ENCODE results near the gene C16orf90.
A peak's percentile ranks its signal among the peaks of the same experiment; 100 is the strongest.
"Not testable (repeated sequence)": the region's sequence is repeated elsewhere in the genome, so short reads cannot be mapped to it uniquely, and the experiment has no call there.

Gene C16orf90, protein sequence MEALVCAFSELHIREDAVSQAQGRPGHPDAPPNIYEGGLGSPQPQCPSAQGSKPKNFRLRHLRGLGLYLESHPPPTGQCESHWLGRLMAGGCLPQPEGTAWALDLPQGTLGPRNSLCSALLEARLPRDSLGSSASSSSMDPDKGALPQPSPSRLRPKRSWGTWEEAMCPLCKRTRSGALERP

DNA sequence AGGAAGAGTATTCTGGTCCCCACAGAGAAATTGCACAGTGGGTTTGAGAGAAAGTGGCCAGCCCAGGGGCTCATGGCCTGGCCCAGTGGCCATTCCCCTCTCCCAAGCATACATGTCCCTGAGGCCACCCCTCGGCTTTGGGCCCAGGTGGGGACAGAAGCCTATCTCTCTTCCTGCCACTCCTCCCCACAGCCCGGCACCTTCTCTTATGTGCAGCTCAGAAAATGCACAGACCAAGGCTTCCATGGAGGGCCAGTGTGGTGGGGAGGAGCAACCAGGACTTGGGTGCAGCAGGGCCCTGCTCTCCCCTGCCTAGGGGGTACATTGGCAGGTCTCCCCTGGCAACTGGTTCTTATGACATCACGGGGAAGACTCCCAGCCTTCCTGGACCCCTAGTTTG is at the start of gene C16orf90:
Gene C16orf90 (minus strand): TSS at position 314 of the 400 bp plus-strand sequence. CDS start 68 bp downstream, at position 246.
- Mint-ChIP-seq H3K27ac (no peak within 1 kb of the TSS), H3K4me3 (no peak within 1 kb of the TSS), H3K36me3 (ENCODE audit: low read depth) (no peaks in the 10 kb centered on the region), H3K27me3 (no peaks in the 10 kb centered on the region), H3K4me1 (peaks cover 7% of the 10 kb centered on the region), H3K9me3 (no peaks in the 10 kb centered on the region)
- DNase-seq, result no peak
- ATAC-seq, result no peak

DNA sequence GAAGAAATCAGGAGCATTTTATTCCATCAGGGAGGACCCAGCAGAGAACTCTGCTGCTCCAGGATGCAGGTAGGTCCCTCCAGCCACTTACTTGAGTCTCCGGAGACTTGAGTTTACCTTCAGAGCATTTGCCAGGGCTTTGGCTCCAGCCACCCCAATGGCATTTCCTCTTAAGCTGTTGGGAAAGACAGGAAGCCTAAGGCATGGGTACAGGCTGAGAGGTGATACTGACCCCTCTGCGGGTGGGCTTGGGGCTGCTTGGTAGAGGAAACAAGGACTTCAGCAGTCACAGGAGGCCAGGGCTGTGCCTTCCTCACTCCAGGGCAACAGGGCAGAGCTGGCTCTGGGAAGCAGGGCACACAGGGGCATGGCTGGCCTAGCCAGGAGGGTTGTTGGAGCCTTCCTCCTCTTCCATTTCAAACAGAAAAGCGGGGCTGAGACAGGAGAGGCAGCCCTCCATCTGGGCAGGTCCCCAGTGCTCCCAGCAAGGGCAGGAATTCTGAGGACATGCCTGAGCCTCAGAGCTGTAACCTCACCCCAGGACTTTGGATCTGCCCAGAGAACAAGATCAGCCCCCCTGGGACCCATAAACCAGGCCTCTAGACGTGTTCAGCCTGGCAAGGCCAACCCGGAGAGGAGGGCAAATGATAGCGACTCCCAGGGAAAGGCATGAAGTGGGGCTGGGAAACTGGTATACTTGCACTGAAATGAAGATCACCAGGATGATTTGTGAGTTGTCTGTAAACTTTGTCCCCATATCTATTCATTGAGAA is 47.5 kb upstream of the C16orf90 start:
- Mint-ChIP-seq H3K4me3 (no peak overlapping the region), H3K4me1 (no peaks in the 10 kb centered on the region), H3K27me3 (no peaks in the 10 kb centered on the region), H3K27ac (no peak overlapping the region), H3K36me3 (ENCODE audit: low read depth) (peaks cover 10% of the 10 kb centered on the region), H3K9me3 (no peaks in the 10 kb centered on the region)
- ATAC-seq (no peak), DNase-seq (no peak)

DNA sequence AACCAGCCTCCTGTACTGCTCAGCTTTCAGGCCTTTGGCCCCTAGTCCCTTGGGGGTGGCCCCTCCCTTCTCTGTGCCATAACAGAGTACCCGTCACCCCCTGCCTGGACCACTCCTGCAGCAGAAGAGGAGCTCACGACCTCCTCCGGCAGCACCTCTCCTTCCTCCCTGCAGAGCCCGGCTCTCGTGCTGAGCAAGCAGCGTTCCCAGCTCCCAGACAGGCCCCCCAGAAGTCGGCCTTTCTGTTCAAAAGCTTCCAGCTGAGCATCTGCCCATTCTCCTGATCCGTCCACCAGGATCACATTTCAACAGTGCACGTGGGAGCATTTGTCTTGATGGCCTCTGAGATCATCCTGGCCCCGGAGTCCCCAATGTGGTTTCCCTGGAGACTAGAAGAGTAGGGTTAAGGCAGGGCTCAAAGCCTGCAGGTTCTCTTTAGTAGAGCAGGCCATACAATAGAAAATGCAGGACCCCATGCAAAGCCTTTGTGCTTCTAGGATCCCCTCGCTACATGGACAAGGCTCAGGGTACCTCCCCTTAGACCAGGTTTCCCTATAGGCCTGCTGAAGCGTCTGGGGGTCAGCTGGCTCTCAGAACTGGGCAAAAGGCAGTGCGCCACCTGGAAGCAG is 46.4 kb upstream of the C16orf90 start:
- Mint-ChIP-seq H3K27me3 (no peaks in the 10 kb centered on the region), H3K36me3 (ENCODE audit: low read depth) (peaks cover 10% of the 10 kb centered on the region), H3K4me3 (no peak overlapping the region), H3K27ac (no peak overlapping the region), H3K9me3 (no peaks in the 10 kb centered on the region), H3K4me1 (no peaks in the 10 kb centered on the region)
- DNase-seq (no peak), ATAC-seq (no peak)

DNA sequence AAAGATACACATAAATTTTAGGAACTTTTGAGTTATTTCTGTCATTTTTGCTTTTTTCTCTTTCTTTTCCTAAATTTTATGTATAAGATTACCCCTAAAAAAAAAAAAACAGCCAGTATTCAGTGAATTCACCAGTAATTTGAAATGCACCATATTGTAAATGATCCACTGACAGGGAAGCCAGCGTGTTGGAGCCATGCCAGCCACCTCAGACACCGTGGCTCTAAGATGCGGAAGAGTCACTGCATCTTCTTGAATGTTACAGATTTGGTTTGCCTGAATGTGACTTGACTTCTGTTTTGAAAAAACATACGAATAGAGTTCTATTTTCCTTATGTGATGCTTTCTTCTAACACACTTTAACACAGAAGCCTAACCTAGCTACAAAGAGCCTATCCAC is 42.9 kb upstream of the C16orf90 start:
- H3K27ac Mint-ChIP-seq, result no peak overlapping the region
- no peaks in the 10 kb centered on the region for H3K27me3 Mint-ChIP-seq
- DNase-seq (no peak), ATAC-seq (no peak)
- H3K36me3 Mint-ChIP-seq (ENCODE audit: low read depth), result peaks cover 13% of the 10 kb centered on the region
- no peaks in the 10 kb centered on the region for H3K4me1 Mint-ChIP-seq
- no peaks in the 10 kb centered on the region for H3K9me3 Mint-ChIP-seq
- H3K4me3 Mint-ChIP-seq, result no peak overlapping the region

DNA sequence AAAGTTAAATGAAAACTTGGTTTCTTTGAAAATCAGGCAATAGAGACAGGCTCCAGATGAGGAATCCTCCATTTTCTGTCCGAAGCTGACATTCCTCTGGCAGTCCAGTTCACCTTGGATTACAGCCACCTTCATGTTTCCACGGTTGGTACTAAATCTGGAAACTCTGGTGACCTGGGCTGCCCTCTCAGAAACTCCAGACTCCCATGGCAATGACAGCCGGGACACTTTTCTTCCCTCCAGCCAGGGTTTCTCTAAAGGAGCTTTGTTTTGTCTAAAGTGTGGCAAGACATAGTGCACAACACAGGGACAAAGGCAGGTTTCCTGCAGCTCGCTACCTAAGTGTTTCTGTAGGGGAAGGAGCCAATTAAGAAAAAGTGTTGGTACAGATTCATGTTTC is 41.6 kb upstream of the C16orf90 start:
- no peak for ATAC-seq
- no peak overlapping the region for H3K4me3 Mint-ChIP-seq

DNA sequence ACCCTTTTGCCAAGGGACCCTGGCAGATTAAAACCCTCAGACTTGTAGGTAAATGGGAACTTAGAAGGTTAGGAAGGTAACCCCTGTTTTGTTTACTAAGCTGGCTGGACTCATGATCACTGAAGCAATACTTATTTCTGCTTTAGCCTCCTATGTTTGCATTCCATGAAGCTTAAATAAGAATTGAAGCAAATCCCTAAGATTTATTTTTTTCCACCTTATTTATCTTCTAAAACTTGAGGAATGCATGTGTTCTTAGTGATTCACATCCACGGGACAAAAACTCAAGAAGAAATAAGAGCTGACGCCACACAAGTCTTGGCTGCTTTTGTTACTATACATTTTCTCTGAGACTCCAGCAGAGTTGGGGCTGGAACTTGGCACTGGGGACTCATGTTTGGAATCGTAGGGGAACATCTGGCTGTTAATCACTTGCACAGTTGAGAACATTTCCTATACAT is 41.0 kb upstream of the C16orf90 start:
- H3K27ac Mint-ChIP-seq, result no peak overlapping the region
- no peak for ATAC-seq
- no peak for DNase-seq
- H3K27me3 Mint-ChIP-seq, result no peaks in the 10 kb centered on the region
- peaks cover 17% of the 10 kb centered on the region for H3K36me3 Mint-ChIP-seq (ENCODE audit: low read depth)
- H3K4me3 Mint-ChIP-seq, result no peak overlapping the region
- H3K4me1 Mint-ChIP-seq, result no peaks in the 10 kb centered on the region
- no peaks in the 10 kb centered on the region for H3K9me3 Mint-ChIP-seq

More for the DNA sequence above, 41.6 kb upstream of the C16orf90 start:
- no peaks in the 10 kb centered on the region for H3K27me3 Mint-ChIP-seq
- no peak overlapping the region for H3K27ac Mint-ChIP-seq
- no peak for DNase-seq
- peaks cover 17% of the 10 kb centered on the region for H3K36me3 Mint-ChIP-seq (ENCODE audit: low read depth)
- no peaks in the 10 kb centered on the region for H3K9me3 Mint-ChIP-seq
- H3K4me1 Mint-ChIP-seq, result no peaks in the 10 kb centered on the region

DNA sequence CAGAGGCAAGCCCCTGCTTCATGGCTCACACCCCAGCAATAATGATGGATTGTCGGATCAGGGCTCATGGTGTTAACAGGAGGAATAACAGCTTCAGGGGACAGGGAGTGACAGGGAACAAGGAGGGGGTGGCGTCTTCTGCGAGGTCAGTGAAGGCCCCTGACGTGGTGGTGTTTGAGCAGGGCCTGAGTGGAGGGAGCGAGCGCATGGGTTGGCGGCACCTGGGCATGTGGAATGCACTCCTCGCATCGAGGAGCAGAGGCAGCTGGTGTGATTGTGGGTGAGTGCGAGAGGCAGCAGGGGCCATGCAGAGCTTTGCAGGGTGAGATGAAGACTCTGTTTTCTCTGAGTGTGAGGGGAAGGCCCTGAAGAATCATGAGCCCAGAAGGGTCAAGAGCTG is 38.8 kb upstream of the C16orf90 start:
- Mint-ChIP-seq H3K27me3 (no peaks in the 10 kb centered on the region), H3K4me1 (no peaks in the 10 kb centered on the region), H3K36me3 (ENCODE audit: low read depth) (peaks cover 10% of the 10 kb centered on the region), H3K27ac (no peak overlapping the region), H3K4me3 (no peak overlapping the region), H3K9me3 (no peaks in the 10 kb centered on the region)
- no peak for ATAC-seq
- DNase-seq, result no peak

DNA sequence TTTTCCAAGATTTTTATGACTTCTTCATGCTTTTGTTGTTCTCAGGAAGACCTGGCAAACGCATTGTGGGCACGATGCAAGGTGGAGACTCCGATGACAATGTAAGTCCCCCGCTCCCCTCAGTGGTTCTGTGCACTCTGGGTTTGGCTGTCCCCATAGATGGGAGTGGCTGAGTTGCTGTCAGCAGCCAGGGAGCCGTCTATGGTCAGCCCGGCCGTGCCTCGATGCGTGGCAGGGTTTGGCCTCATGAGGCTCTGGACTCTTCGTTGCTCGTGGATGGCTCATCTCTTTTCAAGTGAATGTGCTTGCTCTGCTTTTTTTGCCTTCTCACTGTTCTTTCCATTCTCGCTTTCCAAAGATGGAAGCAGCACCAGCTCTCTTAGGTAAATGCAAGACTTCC is 37.5 kb upstream of the C16orf90 start:
- DNase-seq, result no peak
- Mint-ChIP-seq H3K27me3 (no peaks in the 10 kb centered on the region), H3K27ac (no peak overlapping the region), H3K36me3 (ENCODE audit: low read depth) (peaks cover 11% of the 10 kb centered on the region), H3K4me1 (no peaks in the 10 kb centered on the region), H3K9me3 (no peaks in the 10 kb centered on the region), H3K4me3 (no peak overlapping the region)
- no peak for ATAC-seq

DNA sequence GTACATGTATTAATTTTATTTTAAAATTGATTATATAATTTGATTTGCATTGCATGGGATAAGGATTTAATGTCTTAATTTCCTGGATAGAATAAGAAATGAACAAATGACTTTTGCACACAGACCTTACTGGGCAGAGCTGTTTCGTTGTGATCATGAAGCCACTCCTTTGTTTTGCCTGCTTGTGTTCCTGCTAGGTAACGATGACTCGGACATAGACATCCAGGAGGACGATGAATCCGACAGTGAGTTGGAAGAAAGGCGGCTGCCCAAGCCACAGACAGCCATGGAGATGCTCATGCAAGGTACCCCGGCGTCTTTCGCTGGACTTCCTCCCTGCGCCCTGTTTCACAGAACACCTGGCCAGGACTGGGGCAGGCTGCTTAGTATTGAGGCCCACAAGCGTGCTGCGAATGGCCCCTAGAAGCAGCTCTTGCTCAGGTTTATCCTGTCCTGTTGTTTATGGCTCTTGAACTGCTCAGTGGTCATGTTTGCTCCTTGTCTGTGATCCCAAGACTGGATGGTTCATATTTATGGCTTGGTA is 35.2 kb upstream of the C16orf90 start:
- H3K27me3 Mint-ChIP-seq, result no peaks in the 10 kb centered on the region
- no peak for ATAC-seq
- DNase-seq, result no peak
- no peak overlapping the region for H3K27ac Mint-ChIP-seq
- no peaks in the 10 kb centered on the region for H3K4me1 Mint-ChIP-seq
- H3K4me3 Mint-ChIP-seq, result no peak overlapping the region
- H3K9me3 Mint-ChIP-seq, result no peaks in the 10 kb centered on the region
- peaks cover 8% of the 10 kb centered on the region for H3K36me3 Mint-ChIP-seq (ENCODE audit: low read depth)

DNA sequence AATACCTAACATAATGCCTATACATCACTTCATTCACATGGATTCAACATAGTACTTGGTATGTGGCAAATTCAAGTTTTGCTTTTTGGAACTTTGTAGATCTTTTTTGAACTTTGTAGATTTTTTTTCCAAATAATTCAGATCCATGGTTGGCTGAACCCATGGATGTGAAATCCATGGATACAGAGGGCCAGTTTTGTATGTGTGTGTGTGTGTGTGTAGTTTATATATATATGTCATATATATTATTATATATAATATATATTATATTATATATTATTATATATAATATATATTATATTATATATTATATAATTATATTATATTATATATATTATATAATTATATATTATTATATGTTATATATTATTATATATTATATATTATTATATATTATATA is 33.9 kb upstream of the C16orf90 start:
- no peak for DNase-seq
- Mint-ChIP-seq H3K27me3 (no peaks in the 10 kb centered on the region), H3K4me3 (no peak overlapping the region), H3K27ac (no peak overlapping the region), H3K9me3 (no peaks in the 10 kb centered on the region), H3K4me1 (no peaks in the 10 kb centered on the region), H3K36me3 (ENCODE audit: low read depth) (peaks cover 8% of the 10 kb centered on the region)
- no peak for ATAC-seq

DNA sequence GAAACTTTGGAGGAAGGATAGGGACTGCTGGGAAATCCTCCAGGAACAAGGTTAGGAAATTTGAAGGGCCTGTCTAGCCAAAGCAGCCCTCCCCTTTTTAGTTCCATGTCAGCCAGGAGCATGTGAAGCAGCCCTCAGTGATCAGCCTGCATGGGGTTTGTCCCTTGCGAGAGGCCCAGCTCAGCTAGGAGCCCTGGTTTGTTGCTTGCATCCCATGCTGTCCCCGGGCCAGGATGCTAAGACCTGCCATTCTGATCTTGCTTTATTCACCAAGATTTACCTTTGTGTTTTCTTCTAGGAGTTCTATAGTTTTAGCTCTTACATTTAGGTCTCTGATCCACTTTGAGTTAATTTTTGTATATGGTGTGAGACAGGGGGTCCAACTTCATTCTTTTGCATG is 33.1 kb upstream of the C16orf90 start:
- no peaks in the 10 kb centered on the region for H3K9me3 Mint-ChIP-seq
- no peaks in the 10 kb centered on the region for H3K27me3 Mint-ChIP-seq
- no peaks in the 10 kb centered on the region for H3K4me1 Mint-ChIP-seq
- no peak overlapping the region for H3K27ac Mint-ChIP-seq
- ATAC-seq (no peak), DNase-seq (no peak)
- H3K4me3 Mint-ChIP-seq, result no peak overlapping the region
- H3K36me3 Mint-ChIP-seq (ENCODE audit: low read depth), result peaks cover 8% of the 10 kb centered on the region

DNA sequence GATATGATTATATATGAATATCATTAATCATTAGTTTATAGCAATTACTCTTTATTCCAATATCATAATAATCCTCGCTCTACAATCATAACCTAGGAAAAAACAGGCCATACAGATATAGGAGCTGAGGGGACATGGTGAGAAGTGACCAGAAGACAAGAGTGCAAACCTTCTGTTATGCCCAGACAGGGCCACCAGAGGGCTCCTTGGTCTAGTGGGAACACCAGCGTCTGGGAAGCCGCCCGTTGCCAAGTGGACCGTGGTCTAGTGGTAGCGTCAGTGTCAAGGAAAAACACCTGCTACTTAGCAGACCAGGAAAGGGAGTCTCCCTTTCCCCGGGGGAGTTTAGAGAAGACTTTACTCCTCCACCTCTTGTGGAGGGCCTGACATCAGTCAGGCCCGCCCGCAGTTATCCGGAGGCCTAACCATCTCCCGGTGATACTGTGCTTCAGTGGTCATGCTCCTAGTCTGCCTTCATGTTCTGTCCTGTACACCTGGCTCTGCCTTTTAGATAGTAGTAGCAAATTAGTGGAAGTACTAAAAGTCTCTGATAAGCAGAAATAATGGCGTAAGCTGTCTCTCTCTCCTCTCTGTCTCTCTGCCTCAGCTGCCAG is 32.0 kb upstream of the C16orf90 start:
- ATAC-seq, result not testable (repeated sequence)
- DNase-seq, result peak; percentile 74

DNA sequence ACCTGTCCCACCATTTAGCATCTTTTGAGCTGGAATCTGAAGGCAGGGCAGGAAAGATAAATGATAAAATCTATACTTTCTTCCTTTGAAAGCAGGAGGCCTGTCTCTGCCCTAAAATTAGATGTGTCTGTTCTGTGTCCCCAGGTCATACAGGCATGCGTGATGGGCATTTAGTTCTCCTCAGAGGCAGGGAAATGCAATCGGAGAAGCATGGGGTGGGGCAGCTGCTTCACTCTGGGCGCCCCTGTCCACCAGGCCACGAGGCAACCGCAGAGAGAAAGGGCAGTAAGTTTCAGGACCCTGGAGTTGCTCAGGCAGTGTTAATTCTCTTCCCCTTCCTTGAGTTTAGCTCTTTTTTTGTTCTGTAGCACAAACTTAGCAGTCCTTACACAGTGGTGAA is 30.7 kb upstream of the C16orf90 start:
- H3K27ac Mint-ChIP-seq, result no peak overlapping the region
- DNase-seq, result no peak
- ATAC-seq, result no peak
- H3K9me3 Mint-ChIP-seq, result no peaks in the 10 kb centered on the region
- peaks cover 7% of the 10 kb centered on the region for H3K36me3 Mint-ChIP-seq (ENCODE audit: low read depth)
- no peaks in the 10 kb centered on the region for H3K27me3 Mint-ChIP-seq
- H3K4me1 Mint-ChIP-seq, result no peaks in the 10 kb centered on the region
- no peak overlapping the region for H3K4me3 Mint-ChIP-seq

More for the DNA sequence above, 32.0 kb upstream of the C16orf90 start:
- not testable (repeated sequence) for H3K27me3 Mint-ChIP-seq; H3K27ac Mint-ChIP-seq; H3K9me3 Mint-ChIP-seq; H3K36me3 Mint-ChIP-seq (ENCODE audit: low read depth); H3K4me1 Mint-ChIP-seq; H3K4me3 Mint-ChIP-seq

DNA sequence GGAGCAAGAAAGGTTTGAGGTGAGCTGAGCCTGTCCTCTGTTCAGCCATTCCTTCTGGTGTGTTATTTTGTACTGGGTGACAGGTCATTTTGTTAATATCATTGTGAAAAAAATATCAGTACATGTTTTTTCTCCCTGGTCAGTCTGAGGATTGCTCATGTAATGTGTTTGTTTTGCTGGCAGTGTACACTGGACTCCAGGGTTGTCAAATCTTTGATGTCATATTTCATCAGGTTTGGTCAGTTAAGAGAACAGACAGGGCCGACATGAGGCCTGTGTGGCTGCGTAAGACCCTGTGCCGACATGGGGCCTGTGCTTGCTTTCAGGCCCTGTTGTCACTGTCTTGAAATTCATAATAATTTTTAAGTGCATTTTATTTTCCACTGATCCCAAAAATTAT is 28.0 kb upstream of the C16orf90 start:
- H3K4me1 Mint-ChIP-seq, result no peaks in the 10 kb centered on the region
- H3K36me3 Mint-ChIP-seq (ENCODE audit: low read depth), result peaks cover 11% of the 10 kb centered on the region
- H3K27ac Mint-ChIP-seq, result no peak overlapping the region
- H3K4me3 Mint-ChIP-seq, result no peak overlapping the region
- H3K27me3 Mint-ChIP-seq, result no peaks in the 10 kb centered on the region
- ATAC-seq (no peak), DNase-seq (no peak)
- H3K9me3 Mint-ChIP-seq, result no peaks in the 10 kb centered on the region

Measured in activated naive CD8-positive, alpha-beta T cell treated with anti-CD3 and anti-CD28 coated beads, Interleukin-2, amount 50 U/mL, for 24 hours (primary cell).